ENCODE measurements around the gene YAP1. TPM values are rescaled to one million over a fixed set of nuclear protein-coding genes. Genes with fewer than 3 reads are reported as not detected.

The YAP1 gene
- total RNA-seq, 1 donor: 174 TPM

GRCh38 chr11:102267609-102268008 lies 157.4 kb downstream of the YAP1 start:
- peak overlapping the region; percentile 38 for H3K27ac ChIP-seq (ENCODE audit: low read depth, low read length)
- H4K20me1 ChIP-seq (ENCODE audit: insufficient read depth, low read length): no peaks in the 10 kb centered on the region
- no peaks in the 10 kb centered on the region for H3K9me3 ChIP-seq (ENCODE audit: low read depth, low read length)
- peak overlapping the region; percentile 89 for H2AFZ ChIP-seq (ENCODE audit: low read length)
- H3K79me2 ChIP-seq (ENCODE audit: insufficient read depth, low read length): no peaks in the 10 kb centered on the region
- peak overlapping the region; percentile 74 for H3K4me3 ChIP-seq (ENCODE audit: insufficient read depth, low read length)
- DNase-seq (ENCODE audit: insufficient read length, low spot score, missing footprints): peak; percentile 62
- TF ChIP-seq CTCF (IDR thresholded peaks at IDR 0.05; ENCODE audit: extremely low read depth, low read depth, low read length): no peak
- no peaks in the 10 kb centered on the region for H3K36me3 ChIP-seq (ENCODE audit: insufficient read depth, low read length)
- peaks cover 29% of the 10 kb centered on the region for H3K4me1 ChIP-seq (ENCODE audit: insufficient read depth, low read length)
- no peaks in the 10 kb centered on the region for H3K27me3 ChIP-seq (ENCODE audit: insufficient read depth, low read length)
- H3K4me2 ChIP-seq (ENCODE audit: insufficient read depth, low read length): peak overlapping the region; percentile 92

GRCh38 chr11:102268083-102268984 lies 158.1 kb downstream of the YAP1 start:
- peak; percentile 90 for DNase-seq (ENCODE audit: insufficient read length, low spot score, missing footprints)
- Histone ChIP-seq H3K27me3 (ENCODE audit: insufficient read depth, low read length) (no peaks in the 10 kb centered on the region), H3K27ac (ENCODE audit: low read depth, low read length) (peak overlapping the region; percentile 38), H3K9me3 (ENCODE audit: low read depth, low read length) (no peaks in the 10 kb centered on the region), H3K4me1 (ENCODE audit: insufficient read depth, low read length) (peaks cover 29% of the 10 kb centered on the region), H2AFZ (ENCODE audit: low read length) (peak overlapping the region; percentile 89), H3K4me3 (ENCODE audit: insufficient read depth, low read length) (peak overlapping the region; percentile 74), H3K4me2 (ENCODE audit: insufficient read depth, low read length) (peak overlapping the region; percentile 92), H4K20me1 (ENCODE audit: insufficient read depth, low read length) (no peaks in the 10 kb centered on the region), H3K79me2 (ENCODE audit: insufficient read depth, low read length) (no peaks in the 10 kb centered on the region), H3K36me3 (ENCODE audit: insufficient read depth, low read length) (no peaks in the 10 kb centered on the region)
- peak; percentile 11 for TF ChIP-seq CTCF (IDR thresholded peaks at IDR 0.05; ENCODE audit: extremely low read depth, low read depth, low read length)

GRCh38 chr11:102268985-102269470 lies 158.8 kb downstream of the YAP1 start:
- no peaks in the 10 kb centered on the region for H3K27me3 ChIP-seq (ENCODE audit: insufficient read depth, low read length)
- no peaks in the 10 kb centered on the region for H3K79me2 ChIP-seq (ENCODE audit: insufficient read depth, low read length)
- H3K27ac ChIP-seq (ENCODE audit: low read depth, low read length): no peak overlapping the region
- TF ChIP-seq CTCF (IDR thresholded peaks at IDR 0.05; ENCODE audit: extremely low read depth, low read depth, low read length): no peak
- peak overlapping the region; percentile 92 for H3K4me2 ChIP-seq (ENCODE audit: insufficient read depth, low read length)
- H4K20me1 ChIP-seq (ENCODE audit: insufficient read depth, low read length): no peaks in the 10 kb centered on the region
- no peaks in the 10 kb centered on the region for H3K36me3 ChIP-seq (ENCODE audit: insufficient read depth, low read length)
- H3K4me3 ChIP-seq (ENCODE audit: insufficient read depth, low read length): peak overlapping the region; percentile 74
- H2AFZ ChIP-seq (ENCODE audit: low read length): peak overlapping the region; percentile 66
- H3K9me3 ChIP-seq (ENCODE audit: low read depth, low read length): no peaks in the 10 kb centered on the region
- H3K4me1 ChIP-seq (ENCODE audit: insufficient read depth, low read length): peaks cover 29% of the 10 kb centered on the region
- no peak for DNase-seq (ENCODE audit: insufficient read length, low spot score, missing footprints)

- TF ChIP-seq CTCF (IDR thresholded peaks at IDR 0.05; ENCODE audit: extremely low read depth, low read depth, low read length): no peak
- DNase-seq (ENCODE audit: insufficient read length, low spot score, missing footprints): peak; percentile 85
- no peak overlapping the region for H3K27ac ChIP-seq (ENCODE audit: low read depth, low read length)
- no peak overlapping the region for H3K4me3 ChIP-seq (ENCODE audit: insufficient read depth, low read length)
- H2AFZ ChIP-seq (ENCODE audit: low read length): no peak overlapping the region
- no peaks in the 10 kb centered on the region for H3K9me3 ChIP-seq (ENCODE audit: low read depth, low read length)
- H3K4me1 ChIP-seq (ENCODE audit: insufficient read depth, low read length): peaks cover 29% of the 10 kb centered on the region
- H3K27me3 ChIP-seq (ENCODE audit: insufficient read depth, low read length): no peaks in the 10 kb centered on the region
- H4K20me1 ChIP-seq (ENCODE audit: insufficient read depth, low read length): no peaks in the 10 kb centered on the region
- peak overlapping the region; percentile 22 for H3K4me2 ChIP-seq (ENCODE audit: insufficient read depth, low read length)
- H3K36me3 ChIP-seq (ENCODE audit: insufficient read depth, low read length): no peaks in the 10 kb centered on the region
- H3K79me2 ChIP-seq (ENCODE audit: insufficient read depth, low read length): no peaks in the 10 kb centered on the region
These were observed 159.7 kb downstream of the YAP1 start for GRCh38 chr11:102269927-102270326.

Measured in osteoblast (primary cell).